ENCODE data around the gene GABARAP. TPM values are rescaled to one million over a fixed set of nuclear protein-coding genes. Genes with fewer than 3 reads are reported as not detected.

Gene GABARAP
- total RNA-seq, 1 donor from 2014 or later = 565 TPM

- no peak for DNase-seq (ENCODE audit: extremely low read depth, low read depth, low spot score)
Observed at GRCh38 chr17:7223375-7223774, 18.9 kb downstream of the GABARAP start.

DNA sequence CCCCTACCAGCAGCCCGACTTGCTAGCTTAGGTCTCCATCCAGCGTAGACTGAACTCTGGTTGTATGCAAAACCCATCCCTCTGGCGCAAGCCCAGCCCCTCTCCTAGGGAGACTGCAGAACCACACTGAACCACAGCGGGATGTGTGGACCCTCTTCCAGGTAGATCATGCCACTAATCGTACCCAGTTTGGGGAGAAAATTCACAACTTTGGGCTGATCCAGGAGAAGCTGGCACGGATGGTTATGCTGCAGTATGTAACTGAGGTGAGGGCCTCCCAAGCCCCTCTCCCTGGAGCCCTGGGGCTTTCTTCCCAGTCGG lies 19.3 kb downstream of the GABARAP start:
- no peak for DNase-seq (ENCODE audit: extremely low read depth, low read depth, low spot score)

- no peak for DNase-seq (ENCODE audit: extremely low read depth, low read depth, low spot score)
Observed at GRCh38 chr17:7222093-7222971, 19.9 kb downstream of the GABARAP start.

DNA sequence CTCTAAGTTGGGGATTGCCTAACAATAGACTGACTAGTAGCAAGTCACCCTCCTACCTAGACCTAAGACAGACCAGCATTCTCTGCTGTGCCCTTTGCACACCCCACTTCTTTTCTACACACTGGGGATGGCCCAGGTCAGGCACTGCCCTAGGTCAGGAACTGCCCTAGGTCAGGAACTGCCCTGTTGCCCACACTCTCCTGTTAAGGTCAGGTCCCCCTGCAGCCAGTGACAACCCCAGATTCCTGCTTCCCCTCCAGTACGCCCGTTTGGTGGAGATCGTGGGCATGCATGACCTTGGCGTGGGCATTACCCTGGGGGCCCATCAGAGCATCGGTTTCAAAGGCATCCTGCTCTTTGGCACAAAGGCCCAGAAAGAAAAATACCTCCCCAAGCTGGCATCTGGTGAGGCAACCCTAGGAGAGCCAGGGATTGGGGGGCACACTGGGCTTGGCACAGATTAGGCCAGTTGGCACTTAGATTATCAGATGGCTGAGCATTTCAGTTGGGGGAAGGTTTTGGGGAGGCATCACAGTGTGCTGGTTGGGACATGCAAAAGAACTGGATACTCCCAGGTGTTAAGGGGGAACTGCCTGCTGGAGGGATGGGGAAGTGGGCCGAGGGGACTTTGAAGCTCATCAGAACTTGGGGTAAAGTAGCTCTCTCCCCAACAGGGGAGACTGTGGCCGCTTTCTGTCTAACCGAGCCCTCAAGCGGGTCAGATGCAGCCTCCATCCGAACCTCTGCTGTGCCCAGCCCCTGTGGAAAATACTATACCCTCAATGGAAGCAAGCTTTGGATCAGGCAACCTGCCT lies 20.8 kb downstream of the GABARAP start:
- no peak for DNase-seq (ENCODE audit: extremely low read depth, low read depth, low spot score)

DNA sequence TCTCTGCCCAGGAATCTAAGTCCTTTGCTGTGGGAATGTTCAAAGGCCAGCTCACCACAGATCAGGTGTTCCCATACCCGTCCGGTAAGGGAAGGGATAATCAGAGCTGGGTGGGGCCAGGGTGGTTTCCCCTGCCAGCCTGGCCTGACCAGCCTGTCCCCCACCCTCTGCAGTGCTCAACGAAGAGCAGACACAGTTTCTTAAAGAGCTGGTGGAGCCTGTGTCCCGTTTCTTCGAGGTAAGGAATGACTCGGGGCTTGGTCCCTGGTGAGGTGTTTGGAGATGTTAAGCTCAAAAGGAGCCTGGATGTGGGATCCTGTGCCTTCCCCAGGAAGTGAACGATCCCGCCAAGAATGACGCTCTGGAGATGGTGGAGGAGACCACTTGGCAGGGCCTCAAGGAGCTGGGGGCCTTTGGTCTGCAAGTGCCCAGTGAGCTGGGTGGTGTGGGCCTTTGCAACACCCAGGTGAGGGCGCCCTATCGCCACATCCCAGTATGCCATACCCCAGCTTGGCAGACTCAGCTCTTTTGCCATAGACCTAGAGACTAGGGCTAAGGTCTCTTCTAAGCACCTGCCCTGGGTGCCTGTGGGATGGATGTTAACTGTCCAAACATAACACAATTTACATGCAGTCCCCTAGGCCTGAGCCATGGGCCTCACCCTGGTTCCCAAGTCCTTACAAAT lies 21.5 kb downstream of the GABARAP start:
- no peak for DNase-seq (ENCODE audit: extremely low read depth, low read depth, low spot score)

GRCh38 chr17:7219812-7220592 lies 22.2 kb downstream of the GABARAP start, which contains the start of the genes ACADVL and DLG4:
TSS of gene ACADVL (plus strand) at chr17:7219938. CDS start at chr17:7219985, 47 bp downstream.
TSS of gene DLG4 (minus strand) at chr17:7219836.
- DNase-seq (ENCODE audit: extremely low read depth, low read depth, low spot score) = no peak

GRCh38 chr17:7219229-7219811 lies 22.9 kb downstream of the GABARAP start:
- DNase-seq (ENCODE audit: extremely low read depth, low read depth, low spot score) = no peak

DNA sequence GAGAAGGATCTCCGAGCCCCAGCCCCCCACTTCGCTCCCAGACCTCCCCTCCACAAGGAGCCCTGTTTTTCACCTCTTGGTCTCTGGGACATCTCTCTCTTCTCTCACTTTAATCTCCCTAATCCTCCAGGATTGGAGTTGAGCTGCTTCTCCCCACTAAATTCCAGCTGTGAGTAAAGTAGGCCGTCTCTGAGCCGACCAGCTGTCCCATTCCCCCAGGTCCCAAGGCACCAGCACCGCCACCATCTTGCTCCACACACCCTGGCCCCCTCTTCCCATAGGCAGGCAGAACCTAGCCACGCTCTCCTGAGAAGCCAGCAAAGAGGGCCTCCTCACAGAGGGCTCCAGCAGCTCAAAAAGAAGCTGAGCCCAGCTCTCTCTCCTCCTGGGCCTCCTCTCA lies 23.5 kb downstream of the GABARAP start:
- DNase-seq (ENCODE audit: extremely low read depth, low read depth, low spot score) = no peak

- DNase-seq (ENCODE audit: extremely low read depth, low read depth, low spot score) = no peak
Observed at GRCh38 chr17:7218166-7218565, 24.1 kb downstream of the GABARAP start.

GRCh38 chr17:7217113-7217987 lies 24.9 kb downstream of the GABARAP start:
- no peak for DNase-seq (ENCODE audit: extremely low read depth, low read depth, low spot score)

DNA sequence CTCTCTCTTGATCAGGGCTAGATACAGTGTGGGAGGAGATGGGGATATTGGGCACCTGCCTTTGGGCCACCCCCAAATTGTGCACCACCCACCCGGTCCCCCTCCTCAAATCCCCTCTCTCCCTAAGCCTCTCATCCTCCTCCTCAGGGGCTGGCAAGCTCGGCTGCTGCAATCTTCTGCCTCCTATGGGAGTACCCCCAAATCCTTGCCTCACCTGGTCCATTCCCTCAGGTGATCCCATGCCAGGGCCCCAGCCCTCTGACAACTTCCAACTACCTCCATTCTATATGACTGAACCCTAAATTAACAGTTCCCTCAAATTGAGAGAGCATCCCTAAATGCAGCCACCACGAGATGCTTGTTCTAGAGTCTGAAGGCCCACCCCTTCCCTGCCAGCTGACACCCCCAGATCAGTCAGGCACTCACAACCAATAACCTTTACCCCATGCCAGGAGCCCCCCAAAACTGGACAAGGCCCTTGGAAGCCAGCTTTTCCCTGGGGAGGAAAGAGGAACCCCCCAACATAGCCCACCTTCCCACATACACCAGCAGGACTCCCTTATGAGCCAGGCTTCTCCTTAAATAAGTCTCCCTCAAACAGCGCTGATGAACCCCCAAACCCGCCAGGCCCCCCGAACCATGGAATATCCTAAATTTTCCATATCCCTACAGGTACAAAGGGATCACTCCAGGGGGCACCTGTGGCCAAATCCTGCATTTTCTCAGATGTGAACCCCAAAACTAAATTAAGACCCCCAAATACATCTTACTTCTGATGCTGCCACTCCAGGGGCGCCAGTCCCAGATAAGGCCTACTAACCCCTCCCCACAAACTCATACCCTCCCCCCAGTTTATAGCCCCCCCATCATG lies 25.8 kb downstream of the GABARAP start:
- no peak for DNase-seq (ENCODE audit: extremely low read depth, low read depth, low spot score)

DNA sequence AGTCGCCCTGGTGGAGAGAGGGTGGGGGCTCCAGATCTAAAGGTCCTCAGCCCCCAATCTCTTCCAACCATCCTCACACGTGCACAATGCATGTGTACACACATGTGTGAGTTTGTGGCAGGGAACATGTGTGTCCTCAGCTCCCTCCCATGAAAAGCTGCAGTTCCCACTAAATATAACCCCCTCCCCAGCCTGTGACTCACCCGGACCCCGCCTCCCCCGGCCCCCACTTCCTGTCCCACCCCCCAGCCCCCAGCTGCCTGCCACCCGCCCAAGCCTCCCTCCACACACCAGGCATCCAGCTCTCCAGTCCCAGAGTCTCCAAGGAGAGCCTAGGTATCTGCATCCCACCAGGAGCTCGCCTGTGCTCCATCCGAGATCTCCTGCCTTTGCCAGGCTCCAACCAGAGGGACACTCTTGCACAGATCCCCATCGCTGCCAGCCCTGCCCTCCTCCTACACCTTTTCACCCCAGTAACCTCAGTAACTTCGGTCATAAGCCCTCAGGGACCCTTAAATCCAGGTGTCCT lies 26.5 kb downstream of the GABARAP start:
- DNase-seq (ENCODE audit: extremely low read depth, low read depth, low spot score) = no peak

- DNase-seq (ENCODE audit: extremely low read depth, low read depth, low spot score) = no peak
Observed at GRCh38 chr17:7215136-7215638, 27.1 kb downstream of the GABARAP start.

GRCh38 chr17:7214300-7215135 lies 27.7 kb downstream of the GABARAP start:
- no peak for DNase-seq (ENCODE audit: extremely low read depth, low read depth, low spot score)

DNA sequence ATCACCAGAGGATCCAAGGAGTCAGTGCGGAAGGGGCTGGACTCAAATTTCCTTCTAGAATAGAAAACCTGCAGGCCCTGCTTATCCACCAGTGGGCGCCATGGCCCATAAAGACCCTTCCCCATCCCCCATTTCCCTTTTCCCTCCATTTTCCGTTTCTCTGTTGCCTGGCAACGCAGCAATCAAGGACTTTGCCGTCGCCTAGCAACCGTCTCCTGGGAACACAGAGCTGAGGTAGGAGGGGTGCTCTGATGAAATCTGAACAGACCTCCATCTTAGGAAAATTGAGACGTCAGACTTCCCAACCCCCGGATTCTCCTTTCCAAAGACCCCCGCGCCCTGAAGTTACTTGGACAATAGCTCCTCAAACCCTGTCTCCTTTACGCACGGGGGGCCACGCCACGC lies 28.4 kb downstream of the GABARAP start:
- no peak for DNase-seq (ENCODE audit: extremely low read depth, low read depth, low spot score)

GRCh38 chr17:7211491-7212273 lies 30.6 kb downstream of the GABARAP start:
- no peak for DNase-seq (ENCODE audit: extremely low read depth, low read depth, low spot score)

Data from glomerular endothelial cell (primary cell).